Tibial nerve (tissue), 4 donors: Measurements from ENCODE around the gene ZNF783.

Experiments used
- EP300 ChIP-seq, 2 donors: sonication (generic); formaldehyde crosslinking; IDR thresholded peaks; one replicate each; pipeline ENCODE4 v1.6.1; 2017; ENCODE audit warnings: antibody characterized with exemption in 2 of 2, mild to moderate bottlenecking in 1 of 2
- POLR2A ChIP-seq, 2 donors: fragments of 450-650 bp; IDR thresholded peaks; one replicate each; pipeline ENCODE4 v1.6.1; 2017; ENCODE audit warnings: antibody characterized with exemption in 2 of 2, mild to moderate bottlenecking in 2 of 2, moderate library complexity in 2 of 2
- TF ChIP-seq, protein P1 (sequence below), 5 experiments: fragments of 200-600 bp in 3 of 5; fragments of 450-650 bp in 2 of 5; sonication (generic) in 3 of 5; IDR thresholded peaks; one replicate each; pipeline ENCODE4 v1.5.1; 2016 to 2019; ENCODE audit warnings: antibody characterized with exemption in 5 of 5, mild to moderate bottlenecking in 3 of 5, moderate library complexity in 2 of 5

DNA sequence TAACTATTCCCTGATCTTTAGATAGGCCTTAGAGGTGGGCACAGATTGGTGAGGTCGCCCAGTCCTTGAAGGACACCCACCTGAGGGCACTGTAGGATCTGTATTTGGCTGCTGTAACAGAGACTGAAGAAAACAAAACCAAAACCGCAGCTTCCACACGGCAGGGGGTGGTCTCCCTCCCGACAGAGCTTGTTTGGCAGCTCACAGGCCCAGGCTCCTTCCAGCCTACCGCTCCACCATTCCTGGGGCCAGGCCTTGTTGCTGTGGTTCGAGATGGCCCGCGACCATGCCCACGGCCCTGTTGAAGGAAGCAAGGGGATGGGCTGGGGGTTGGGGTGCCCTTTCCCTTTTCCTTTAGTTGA, 30.4 kb downstream of the ZNF783 start:
- TF ChIP-seq, protein P1, sequence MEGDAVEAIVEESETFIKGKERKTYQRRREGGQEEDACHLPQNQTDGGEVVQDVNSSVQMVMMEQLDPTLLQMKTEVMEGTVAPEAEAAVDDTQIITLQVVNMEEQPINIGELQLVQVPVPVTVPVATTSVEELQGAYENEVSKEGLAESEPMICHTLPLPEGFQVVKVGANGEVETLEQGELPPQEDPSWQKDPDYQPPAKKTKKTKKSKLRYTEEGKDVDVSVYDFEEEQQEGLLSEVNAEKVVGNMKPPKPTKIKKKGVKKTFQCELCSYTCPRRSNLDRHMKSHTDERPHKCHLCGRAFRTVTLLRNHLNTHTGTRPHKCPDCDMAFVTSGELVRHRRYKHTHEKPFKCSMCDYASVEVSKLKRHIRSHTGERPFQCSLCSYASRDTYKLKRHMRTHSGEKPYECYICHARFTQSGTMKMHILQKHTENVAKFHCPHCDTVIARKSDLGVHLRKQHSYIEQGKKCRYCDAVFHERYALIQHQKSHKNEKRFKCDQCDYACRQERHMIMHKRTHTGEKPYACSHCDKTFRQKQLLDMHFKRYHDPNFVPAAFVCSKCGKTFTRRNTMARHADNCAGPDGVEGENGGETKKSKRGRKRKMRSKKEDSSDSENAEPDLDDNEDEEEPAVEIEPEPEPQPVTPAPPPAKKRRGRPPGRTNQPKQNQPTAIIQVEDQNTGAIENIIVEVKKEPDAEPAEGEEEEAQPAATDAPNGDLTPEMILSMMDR (IDR thresholded peaks at IDR 0.05) = no peak
- no peak for TF ChIP-seq POLR2A (IDR thresholded peaks at IDR 0.05)
- TF ChIP-seq EP300 (IDR thresholded peaks at IDR 0.05) = no peak
